Choroid plexus epithelial cell (primary cell): ENCODE results near the gene OR6P1.

Experiments used
- DNase-seq: peaks from one replicate; pipeline ENCODE4 v3.0.0-alpha.2; 2010; ENCODE audit warnings: low read depth
- H3K4me3 ChIP-seq: 2 replicates; pipeline ENCODE4 v1.5.1; 2011; ENCODE audit warnings: low read depth, mild to moderate bottlenecking, control low read depth, low read length, moderate library complexity
- CTCF ChIP-seq: conservative IDR thresholded peaks from 2 replicates; pipeline ENCODE4 v1.5.1; 2011; ENCODE audit warnings: low read depth, mild to moderate bottlenecking, control low read depth, inconsistent platforms, low read length, moderate library complexity

The OR6P1 gene

GRCh38 chr1:158520955-158521665 lies 49.3 kb downstream of the OR6P1 start:
- DNase-seq: no peak
- H3K4me3 ChIP-seq: no peak overlapping the region
- no peak for TF ChIP-seq CTCF

GRCh38 chr1:158520021-158520420 lies 50.4 kb downstream of the OR6P1 start:
- DNase-seq: no peak
- no peak for TF ChIP-seq CTCF
- no peak overlapping the region for H3K4me3 ChIP-seq

- DNase-seq: no peak
- H3K4me3 ChIP-seq: no peak overlapping the region
- no peak for TF ChIP-seq CTCF
Observed at GRCh38 chr1:158516966-158517365, 53.4 kb downstream of the OR6P1 start.
